ENCODE results near the gene EBF3. TPM values are rescaled to one million over a fixed set of nuclear protein-coding genes. Genes with fewer than 3 reads are reported as not detected.
A peak's percentile ranks its signal among the peaks of the same experiment; 100 is the strongest.

EBF3 gene
- total RNA-seq, 1 experiment from 2014 or later, result 0.22 TPM

DNA sequence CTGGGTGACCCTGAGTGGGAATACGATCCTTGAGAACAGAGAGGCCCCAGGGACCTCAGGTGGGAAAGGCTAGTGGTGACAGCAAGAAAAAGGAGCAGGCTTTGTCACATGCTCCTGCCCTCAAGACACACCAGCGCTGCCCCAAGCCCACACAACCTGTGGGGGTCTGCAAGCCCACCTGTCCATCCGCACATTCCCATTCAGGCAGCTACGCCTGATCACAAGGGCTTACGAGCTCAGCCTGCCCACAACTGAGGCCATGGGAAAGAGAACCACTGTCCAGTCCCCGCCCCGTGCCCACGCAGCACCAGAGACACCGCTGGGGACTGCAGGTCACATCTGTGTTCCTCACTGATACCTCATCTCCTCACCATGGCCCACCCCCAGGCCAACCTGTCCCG is 26.7 kb downstream of the EBF3 start:
- no peak overlapping the region for H3K4me2 ChIP-seq (ENCODE audit: insufficient read depth, insufficient read length, low read length)
- H3K56ac ChIP-seq (ENCODE audit: insufficient read length, low read depth, low read length), result no peak overlapping the region
- no peak overlapping the region for H2BK5ac ChIP-seq (ENCODE audit: insufficient read length, low read length)
- H3K9me3 ChIP-seq (ENCODE audit: control insufficient read depth, low read depth, low read length), result no peaks in the 10 kb centered on the region
- no peak overlapping the region for H3K4me3 Mint-ChIP-seq
- H3K23ac ChIP-seq (ENCODE audit: insufficient read length, low read depth, low read length), result no peak overlapping the region
- H3K9ac ChIP-seq (ENCODE audit: extremely low read depth, insufficient read length, low read length), result no peak overlapping the region
- H2BK15ac ChIP-seq (ENCODE audit: low read depth, low read length), result no peak overlapping the region
- peaks cover 0 to 6% of the 10 kb centered on the region in 2 experiments; a peak in 1 of 4 replicates for H3K4me1 Mint-ChIP-seq
- H3K79me1 ChIP-seq (ENCODE audit: insufficient read depth, low read depth, low read length, poor library complexity, severe bottlenecking), result no peaks in the 10 kb centered on the region
- no peak overlapping the region for H4K91ac ChIP-seq (ENCODE audit: insufficient read length, low read depth, low read length)
- peak overlapping the region in 1 of 3 experiments; percentile 59; a peak in 1 of 7 replicates for H3K27ac Mint-ChIP-seq
- WGBS (ENCODE audit: extremely low coverage, insufficient read length, low lambda C conversion rate), result no CpG with 5 or more reads among the region's 10 CpGs
- H3K23me2 ChIP-seq (ENCODE audit: insufficient read length, low read depth, low read length, poor library complexity, severe bottlenecking), result no peaks in the 10 kb centered on the region
- no peak overlapping the region for H3T11ph ChIP-seq (ENCODE audit: low read length)
- H4K5ac ChIP-seq (ENCODE audit: insufficient read length, low read depth, low read length), result no peak overlapping the region
- H3K4ac ChIP-seq (ENCODE audit: low read depth, low read length), result no peak overlapping the region
- H3K36me3 Mint-ChIP-seq (ENCODE audit: insufficient read depth in 1 of 3, low read depth in 3 of 3), result no peaks in the 10 kb centered on the region; a peak in 1 of 7 replicates
- no peak overlapping the region for H2BK12ac ChIP-seq (ENCODE audit: insufficient read length, low read depth, low read length)
- H2AK5ac ChIP-seq (ENCODE audit: insufficient read length, low read length), result no peak overlapping the region
- no peak overlapping the region for H2BK20ac ChIP-seq (ENCODE audit: low read depth, low read length, poor library complexity, severe bottlenecking)
- no peaks in the 10 kb centered on the region; a peak in 2 of 5 replicates for H3K9me3 Mint-ChIP-seq
- H3K18ac ChIP-seq (ENCODE audit: insufficient read length, low read depth, low read length), result peak overlapping the region; percentile 41
- H4K8ac ChIP-seq (replicated peaks; ENCODE audit: insufficient read length, low read depth, low read length), result no peak overlapping the region
- H3K27ac ChIP-seq (ENCODE audit: insufficient read length, low read depth, low read length), result no peak overlapping the region
- no peak for TF ChIP-seq CTCF (conservative IDR thresholded peaks at IDR 0.05)
- no peaks in the 10 kb centered on the region for H3K27me3 ChIP-seq (ENCODE audit: insufficient read depth, low read length)
- peaks cover 10% of the 10 kb centered on the region for H3K27me3 Mint-ChIP-seq (ENCODE audit: low read depth)
- H4K20me1 ChIP-seq (ENCODE audit: control insufficient read depth, insufficient read depth, insufficient read length), result no peaks in the 10 kb centered on the region
- H2AFZ ChIP-seq (ENCODE audit: low read length), result no peak overlapping the region
- no peak overlapping the region for H2BK120ac ChIP-seq (ENCODE audit: low read depth, low read length, poor library complexity, severe bottlenecking)
- no peaks in the 10 kb centered on the region for H3K4me1 ChIP-seq (ENCODE audit: insufficient read depth, low read length)
- peak overlapping the region; percentile 61; the same call in 1 of the 2 replicates for H3K14ac ChIP-seq (ENCODE audit: insufficient read depth, low read length)
- no peaks in the 10 kb centered on the region for H3K79me2 ChIP-seq (ENCODE audit: insufficient read depth, low read length)
- no peak for DNase-seq
